GM20431 (cell line): ENCODE data around the gene SUPV3L1.

Experiments used
- in situ Hi-C: fragments of 300-500 bp; cut with MseI, MboI; formaldehyde crosslinking; loops from one replicate; pipeline ENCODE4 v1.15.0; 2020; ENCODE audit warnings: low sequenced_read_pairs; ENCODE audit not compliant: unreplicated experiment

SUPV3L1 gene

GRCh38 chr10:69186524-69186923 lies 6.5 kb downstream of the SUPV3L1 start:
- in situ Hi-C loops: no loop called here

- in situ Hi-C loops: loop anchor here (25.0 kb wide), 1 partner anchor 214 kb away; the partner anchor contains the start of gene KIFBP
Measured at GRCh38 chr10:69201045-69201444, 21.0 kb downstream of the SUPV3L1 start.

GRCh38 chr10:69202332-69202731 lies 22.3 kb downstream of the SUPV3L1 start:
- in situ Hi-C loops: loop anchor here (25.0 kb wide), 1 partner anchor 215 kb away; the partner anchor contains the start of gene KIFBP

- in situ Hi-C loops: loop anchor here (25.0 kb wide), 1 partner anchor 221 kb away; the partner anchor contains the start of gene KIFBP
Measured at GRCh38 chr10:69208761-69209160, 28.7 kb downstream of the SUPV3L1 start.

DNA sequence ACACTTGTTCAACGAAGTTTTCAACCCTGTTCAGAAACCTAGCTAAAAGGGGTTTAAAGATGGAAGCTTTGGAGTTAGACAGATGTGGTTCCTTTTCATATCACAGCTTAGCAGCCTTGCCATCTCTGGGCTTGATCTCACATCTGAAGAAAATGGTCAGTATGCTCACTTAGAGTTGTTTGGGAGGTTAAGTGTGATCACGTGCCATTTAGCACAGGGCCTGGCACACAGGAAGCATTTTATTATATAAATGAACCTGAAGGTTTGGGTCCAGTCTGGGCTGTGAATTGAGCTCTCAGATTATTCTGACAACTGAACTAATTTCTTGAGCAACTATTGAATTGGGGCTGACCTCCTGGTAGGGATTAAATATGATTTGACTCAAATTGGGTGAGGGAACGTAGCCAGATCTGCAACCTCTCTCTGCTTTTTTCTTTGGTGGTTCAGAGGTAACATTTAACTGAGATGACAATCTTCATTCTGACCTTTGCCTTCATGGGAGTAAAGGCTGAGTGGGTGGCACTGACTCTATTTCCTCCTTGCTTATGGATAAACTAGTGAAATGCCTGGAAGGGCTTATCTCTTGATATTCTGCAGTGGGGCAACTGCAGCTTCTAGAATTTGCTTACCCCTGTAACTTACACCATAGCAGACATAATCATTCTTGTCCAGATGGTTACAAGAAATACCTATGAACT lies 29.9 kb downstream of the SUPV3L1 start:
- in situ Hi-C loops: loop anchor here (25.0 kb wide), 1 partner anchor 223 kb away; the partner anchor contains the start of gene KIFBP

GRCh38 chr10:69211104-69211503 lies 31.1 kb downstream of the SUPV3L1 start:
- in situ Hi-C loops: loop anchor here (25.0 kb wide), 1 partner anchor 224 kb away; the partner anchor contains the start of gene KIFBP

- in situ Hi-C loops: loop anchor here (25.0 kb wide), 1 partner anchor 224 kb away; the partner anchor contains the start of gene KIFBP
Measured at GRCh38 chr10:69211524-69211923, 31.5 kb downstream of the SUPV3L1 start.

DNA sequence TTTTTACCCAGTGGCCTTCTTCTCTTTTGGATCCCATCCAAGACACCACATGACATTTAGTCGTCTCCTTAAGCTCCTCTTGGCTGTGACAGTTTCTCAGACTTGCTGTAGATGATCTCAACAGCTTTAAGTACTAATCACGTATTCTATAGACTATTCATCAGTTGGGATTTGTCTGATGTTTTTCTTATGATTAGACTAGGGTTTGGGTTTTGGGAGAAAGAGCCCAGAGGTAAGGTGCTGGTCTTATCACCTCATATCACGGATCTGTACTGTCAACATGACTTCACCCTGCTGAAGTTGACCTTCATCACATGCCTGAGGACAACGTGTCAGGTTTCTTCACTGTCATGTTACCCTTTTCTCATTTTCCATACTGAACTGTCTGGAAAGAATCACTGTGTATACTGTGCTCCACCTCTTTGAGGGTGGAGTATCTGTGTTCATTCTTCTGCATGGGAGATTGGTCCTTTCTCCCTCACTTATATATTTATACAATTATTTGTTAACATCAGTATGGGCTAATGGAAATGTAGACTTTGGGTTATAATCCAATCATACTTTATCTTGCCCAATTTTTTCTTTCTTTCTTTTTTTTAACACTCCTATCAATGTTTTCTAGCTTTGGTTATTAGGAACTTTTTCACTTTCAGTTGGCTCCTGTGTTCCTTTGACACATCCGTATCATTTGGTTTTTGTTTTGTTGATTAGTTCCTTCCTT lies 33.7 kb downstream of the SUPV3L1 start:
- in situ Hi-C loops: loop anchor here (25.0 kb wide), 1 partner anchor 226 kb away; the partner anchor contains the start of gene KIFBP

- in situ Hi-C loops: loop anchor here (25.0 kb wide), 1 partner anchor 227 kb away; the partner anchor contains the start of gene KIFBP
Measured at GRCh38 chr10:69214666-69215131, 34.7 kb downstream of the SUPV3L1 start.

GRCh38 chr10:69215405-69216171 lies 35.6 kb downstream of the SUPV3L1 start:
- in situ Hi-C loops: loop anchor here (25.0 kb wide), 1 partner anchor 228 kb away; the partner anchor contains the start of gene KIFBP

- in situ Hi-C loops: loop anchor here (25.0 kb wide), 1 partner anchor 229 kb away; the partner anchor contains the start of gene KIFBP
Measured at GRCh38 chr10:69216577-69217118, 36.6 kb downstream of the SUPV3L1 start.

DNA sequence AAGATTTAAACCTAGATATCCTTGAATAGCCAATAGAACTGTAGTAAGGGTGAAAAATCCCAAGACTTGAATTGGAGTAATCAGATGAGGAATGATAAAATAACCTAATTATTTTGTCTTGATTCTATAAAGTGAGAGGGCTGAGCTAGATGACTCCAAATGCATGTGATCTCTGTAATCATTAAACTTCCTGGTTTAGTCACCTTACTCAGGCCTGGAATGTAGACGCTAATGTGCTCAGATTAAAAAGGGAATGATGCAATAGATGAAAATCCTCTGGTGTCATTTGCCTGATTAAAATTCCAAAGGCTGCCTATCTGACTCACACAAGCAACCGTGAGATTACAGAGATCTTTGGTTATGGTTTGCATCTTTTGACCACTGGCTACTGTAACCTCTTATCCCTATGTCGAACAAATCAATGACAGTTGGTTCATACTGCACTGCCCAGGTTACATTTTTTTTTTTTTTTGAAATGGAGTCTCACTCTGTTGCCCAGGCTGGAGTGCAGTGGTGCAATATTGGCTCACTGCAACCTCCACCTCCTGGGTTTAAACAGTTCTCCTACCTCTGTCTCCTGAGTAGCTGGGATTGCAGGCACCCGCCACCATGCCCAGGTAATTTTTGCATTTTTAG lies 37.2 kb downstream of the SUPV3L1 start:
- in situ Hi-C loops: loop anchor here (25.0 kb wide), 1 partner anchor 230 kb away; the partner anchor contains the start of gene KIFBP

DNA sequence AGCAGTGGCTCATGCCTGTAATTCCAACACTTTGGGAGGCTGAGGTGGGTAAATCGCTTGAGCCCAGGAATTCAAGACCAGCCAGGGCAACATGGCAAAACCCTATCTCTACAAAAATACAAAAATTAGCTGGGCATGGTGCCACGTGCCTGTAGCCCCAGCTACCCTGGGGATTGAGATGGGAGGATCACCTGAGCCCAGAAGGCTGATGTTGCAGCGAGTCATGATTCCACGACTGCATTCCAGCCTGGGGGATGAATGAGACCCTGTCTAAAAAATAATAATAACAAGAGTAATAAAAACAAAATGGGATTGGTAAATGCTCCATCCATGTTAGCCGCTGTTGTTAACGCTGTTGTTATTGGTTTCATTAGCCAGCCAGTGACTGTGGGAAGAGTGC lies 38.8 kb downstream of the SUPV3L1 start:
- in situ Hi-C loops: loop anchor here (25.0 kb wide), 1 partner anchor 232 kb away; the partner anchor contains the start of gene KIFBP

- in situ Hi-C loops: loop anchor here (25.0 kb wide), 1 partner anchor 233 kb away; the partner anchor contains the start of gene KIFBP
Measured at GRCh38 chr10:69220041-69220451, 40.0 kb downstream of the SUPV3L1 start, which contains the start of gene HKDC1. Gene HKDC1, plus strand, starts transcription at chr10:69220332. Its CDS starts 104 bp downstream, at chr10:69220436.

DNA sequence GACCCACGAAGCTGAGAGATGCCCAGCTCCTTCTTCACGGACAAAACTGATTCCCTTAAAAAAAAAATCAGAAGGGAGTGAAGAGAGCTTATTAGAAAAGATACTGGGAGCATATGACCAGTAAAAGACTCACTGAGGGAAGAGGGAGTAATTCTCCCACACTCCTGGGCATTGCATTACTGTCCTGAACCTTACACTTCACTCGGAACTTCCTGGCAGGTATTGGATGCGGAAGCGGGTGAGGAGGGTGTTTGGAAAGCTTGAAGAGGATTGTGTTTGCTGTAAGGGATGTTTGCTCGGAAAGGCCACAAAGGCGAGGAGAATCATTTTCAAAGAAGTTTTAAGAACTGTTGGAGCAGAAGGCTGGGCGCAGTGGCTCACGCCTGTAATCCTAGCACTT lies 40.5 kb downstream of the SUPV3L1 start:
- in situ Hi-C loops: loop anchor here (25.0 kb wide), 1 partner anchor 233 kb away; the partner anchor contains the start of gene KIFBP

- in situ Hi-C loops: loop anchor here (25.0 kb wide), 1 partner anchor 235 kb away; the partner anchor contains the start of gene KIFBP
Measured at GRCh38 chr10:69222157-69223027, 42.4 kb downstream of the SUPV3L1 start.

- in situ Hi-C loops: loop anchor here (25.0 kb wide), 1 partner anchor 236 kb away; the partner anchor contains the start of gene KIFBP
Measured at GRCh38 chr10:69223028-69223342, 43.0 kb downstream of the SUPV3L1 start.
